Measurements from ENCODE around the gene KANK4.
"Not testable (repeated sequence)": the region's sequence is repeated elsewhere in the genome, so short reads cannot be mapped to it uniquely, and the experiment has no call there.

KANK4 gene

GRCh38 chr1:62233926-62234450 is 85.2 kb downstream of the KANK4 start:
- DNase-seq = no peak

- DNase-seq = no peak
Measured at GRCh38 chr1:62232871-62233278, 86.4 kb downstream of the KANK4 start.

DNA sequence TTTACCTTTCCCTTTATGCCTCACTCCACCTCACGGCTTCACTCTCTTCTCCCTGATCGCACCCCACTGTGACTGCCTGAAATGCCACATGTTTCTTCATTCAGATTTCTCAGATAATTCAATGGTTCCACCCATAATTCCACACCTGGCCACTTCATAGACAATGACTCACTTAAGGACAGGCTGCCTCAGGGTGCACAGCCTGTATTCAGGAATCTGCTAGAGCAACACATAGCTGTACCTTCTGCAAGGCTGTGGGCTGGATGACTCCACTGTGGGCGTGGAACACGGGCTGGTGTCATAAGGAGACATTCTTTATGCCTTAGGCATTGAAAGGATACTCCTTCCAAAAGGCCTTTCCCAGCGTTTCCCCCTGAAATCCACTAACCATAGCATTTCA is 88.5 kb downstream of the KANK4 start:
- DNase-seq = no peak

- DNase-seq = no peak
Measured at GRCh38 chr1:62229932-62230331, 89.3 kb downstream of the KANK4 start.

DNA sequence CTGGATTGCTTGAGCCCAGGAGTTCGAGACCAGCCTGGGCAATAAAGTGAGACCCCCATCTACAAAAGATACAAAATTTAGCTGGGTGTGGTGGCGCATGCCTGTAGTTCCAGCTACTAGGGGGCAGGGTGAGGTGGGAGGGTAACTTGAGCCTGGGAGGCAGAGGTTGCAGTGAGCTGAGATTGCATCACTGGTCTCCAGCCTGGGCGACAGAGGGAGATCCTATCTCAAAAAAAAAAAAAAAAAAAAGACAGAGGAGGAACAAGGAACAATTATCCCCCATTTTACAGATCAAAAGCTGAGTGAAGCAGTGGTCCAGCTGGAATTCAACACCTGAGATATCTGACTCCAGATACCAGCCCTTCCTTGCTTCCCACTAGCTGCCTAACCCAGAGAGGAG is 89.8 kb downstream of the KANK4 start:
- DNase-seq = no peak

- DNase-seq = no peak
Measured at GRCh38 chr1:62228883-62229187, 90.4 kb downstream of the KANK4 start.

DNA sequence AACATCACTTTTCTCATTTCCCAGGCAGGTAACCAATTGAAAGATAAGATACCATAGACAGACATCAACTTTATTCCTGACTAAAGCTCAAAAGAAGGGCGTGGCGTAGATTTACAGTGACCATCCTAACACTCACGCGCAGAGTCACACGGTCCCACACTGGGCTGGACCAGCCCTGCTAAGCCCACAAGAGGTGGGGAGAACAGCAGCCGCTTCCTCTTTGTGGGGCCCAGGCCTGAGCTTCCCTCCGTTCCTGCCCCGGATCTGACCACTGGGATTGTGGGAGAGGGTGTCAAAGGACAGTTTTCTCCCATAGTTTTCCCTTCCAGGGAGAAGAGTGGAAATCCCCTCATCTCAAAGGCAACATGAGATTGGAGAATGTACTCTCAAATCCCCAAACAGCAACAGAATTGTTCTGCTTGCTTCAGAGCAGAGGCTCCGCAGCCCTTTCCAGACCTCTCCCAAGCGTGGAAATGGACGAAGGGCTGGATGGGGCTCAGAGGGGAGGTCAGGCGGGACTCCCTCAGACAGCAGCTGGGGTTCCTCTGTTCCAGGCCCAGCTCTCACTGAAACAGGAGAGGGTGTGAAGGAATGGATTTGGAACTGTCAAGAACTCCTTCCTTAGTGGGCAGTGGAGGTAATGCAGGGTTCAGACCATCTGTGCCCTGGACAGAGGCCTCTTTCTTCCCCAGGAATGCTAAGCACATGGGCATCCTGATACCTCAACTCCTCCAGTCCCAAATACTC is 90.9 kb downstream of the KANK4 start:
- DNase-seq = no peak

DNA sequence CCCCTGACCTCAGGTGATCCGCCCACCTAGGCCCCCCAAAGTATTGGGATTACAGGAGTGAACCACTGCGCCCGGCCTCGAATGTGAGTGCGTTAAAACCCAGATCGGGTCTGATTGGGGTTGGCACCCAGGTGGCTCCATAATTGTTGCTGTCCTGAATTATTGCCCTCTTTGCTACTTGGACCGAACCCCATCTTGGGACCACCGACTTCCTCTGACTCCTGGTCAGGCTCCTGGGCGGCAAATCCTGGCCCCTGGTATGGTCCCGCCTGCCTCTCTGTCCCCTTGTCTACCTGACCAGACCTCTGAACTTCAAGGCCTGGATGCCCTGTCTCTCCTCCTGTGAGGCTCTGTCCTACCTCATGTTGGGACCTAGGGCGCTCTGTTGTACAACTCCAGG is 91.7 kb downstream of the KANK4 start:
- no peak for DNase-seq

DNA sequence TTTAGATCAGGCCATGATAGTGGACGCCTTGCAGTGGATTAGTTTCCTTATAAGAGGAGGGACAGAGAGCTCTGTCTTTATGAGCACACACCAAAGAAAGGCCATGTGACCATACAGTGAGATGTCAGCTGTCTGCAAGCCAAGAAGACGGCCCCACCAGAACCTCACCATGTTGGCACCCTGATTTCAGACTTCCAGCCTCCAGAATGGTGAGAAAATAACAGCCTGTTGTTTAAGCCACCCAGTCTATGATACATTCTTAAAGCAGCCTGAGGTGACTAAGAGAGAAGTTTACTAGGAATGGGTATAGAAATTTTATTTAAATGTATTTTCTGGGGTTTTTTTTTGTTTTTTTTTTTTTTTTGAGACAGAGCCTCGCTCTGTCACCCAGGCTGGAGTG is 95.1 kb downstream of the KANK4 start:
- DNase-seq = no peak

DNA sequence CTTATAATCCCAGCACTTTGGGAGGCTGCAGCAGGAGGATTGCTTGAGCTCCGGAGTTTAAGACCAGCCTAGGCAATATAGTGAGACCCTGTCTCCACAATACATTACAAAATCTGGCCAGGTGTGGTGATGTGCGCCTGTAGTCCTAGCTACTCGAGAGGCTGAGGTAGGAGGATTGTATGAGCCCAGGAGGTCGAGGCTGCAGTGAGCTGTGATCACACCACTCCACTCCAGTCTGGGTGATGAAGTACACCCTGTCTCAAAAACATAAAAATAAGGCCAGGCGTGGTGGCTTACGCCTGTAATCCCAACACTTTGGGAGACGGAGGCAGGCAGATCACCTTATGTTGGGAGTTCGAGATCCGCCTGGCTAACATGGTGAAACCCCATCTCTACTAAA is 96.9 kb downstream of the KANK4 start:
- no peak for DNase-seq

DNA sequence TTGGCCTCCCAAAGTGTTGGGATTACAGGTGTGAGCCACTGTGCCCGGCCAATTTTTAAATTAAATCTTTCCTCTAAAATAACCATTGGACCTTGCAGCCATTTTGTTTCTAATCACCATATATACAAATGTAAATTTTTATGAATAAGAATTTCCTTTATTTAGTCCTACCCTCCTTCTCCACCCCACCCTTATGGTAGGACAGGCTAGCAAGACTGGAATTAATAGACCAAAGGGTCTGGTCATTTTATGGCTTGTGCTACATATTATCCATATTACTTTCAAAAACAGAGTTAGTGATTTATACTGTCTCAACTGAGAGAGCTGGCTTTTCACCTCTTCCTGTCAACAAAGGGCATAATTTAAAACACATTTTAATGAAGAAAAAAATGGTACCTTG is 98.1 kb downstream of the KANK4 start:
- no peak for DNase-seq

GRCh38 chr1:62220456-62220855 is 98.8 kb downstream of the KANK4 start:
- DNase-seq = not testable (repeated sequence)

DNA sequence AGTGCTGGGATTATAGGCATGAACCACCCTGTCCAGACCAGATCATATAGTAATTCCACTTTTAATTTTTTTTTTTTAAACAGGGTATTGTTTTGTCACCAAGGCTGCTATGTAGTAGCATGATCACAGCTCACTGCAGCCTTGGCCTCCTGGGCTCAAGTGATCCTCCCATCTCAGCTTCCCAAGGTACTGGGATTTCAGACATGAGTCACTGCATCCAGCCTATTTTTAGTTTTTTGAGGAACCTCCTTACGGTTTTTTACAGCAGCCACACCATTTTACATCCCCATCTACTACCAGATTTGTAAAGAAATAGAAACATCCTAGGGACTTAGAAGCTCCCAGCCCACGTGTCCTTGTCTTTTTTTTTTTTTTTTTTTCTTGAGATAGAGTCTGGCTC is 100.6 kb downstream of the KANK4 start:
- DNase-seq = no peak

DNA sequence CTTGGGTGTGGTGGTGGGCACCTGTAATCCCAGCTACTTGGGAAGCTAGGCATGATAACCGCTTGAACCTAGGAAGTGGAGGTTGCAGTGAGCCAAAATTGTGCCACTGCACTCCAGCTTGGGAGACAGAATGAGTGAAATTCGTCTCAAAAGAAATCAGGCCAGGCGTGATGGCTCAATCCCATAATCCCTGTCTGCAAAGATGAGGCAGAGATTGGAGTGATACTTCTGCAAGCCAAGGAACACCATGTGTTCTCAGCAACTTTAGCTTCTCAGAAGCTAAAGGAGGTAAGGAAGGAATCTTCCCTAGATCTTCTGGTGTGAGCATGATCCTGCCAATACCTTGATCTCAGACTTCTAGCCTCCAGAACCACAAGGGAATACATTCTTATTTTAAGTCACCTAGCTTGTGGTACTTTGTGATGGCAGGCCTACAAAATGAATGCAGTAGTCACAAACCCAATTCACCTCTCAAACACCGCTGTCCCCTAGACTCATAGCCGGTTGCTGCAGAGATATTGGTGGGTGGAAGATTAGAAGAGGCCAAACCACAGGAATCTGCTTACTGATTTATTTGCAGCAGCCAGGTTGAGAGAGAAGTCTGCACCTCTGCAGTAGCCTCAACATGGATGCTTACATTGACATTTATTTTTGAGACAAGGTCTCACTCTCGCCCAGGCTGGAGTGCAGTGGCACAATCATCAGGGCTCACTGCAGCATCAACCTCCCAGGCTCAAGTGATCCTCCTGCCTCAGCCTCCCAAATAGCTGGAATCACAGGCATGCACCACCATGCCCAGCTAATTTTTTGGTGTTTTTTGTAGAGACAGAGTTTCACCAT is 105.9 kb downstream of the KANK4 start:
- no peak for DNase-seq

GRCh38 chr1:62212411-62212810 is 106.8 kb downstream of the KANK4 start:
- no peak for DNase-seq

GRCh38 chr1:62210960-62211359 is 108.3 kb downstream of the KANK4 start:
- DNase-seq = no peak

GRCh38 chr1:62209931-62210595 is 109.2 kb downstream of the KANK4 start:
- DNase-seq = no peak

GRCh38 chr1:62208970-62209369 is 110.3 kb downstream of the KANK4 start:
- DNase-seq = no peak

- no peak for DNase-seq
Measured at GRCh38 chr1:62208087-62208486, 111.1 kb downstream of the KANK4 start.

GRCh38 chr1:62207187-62207586 is 112.0 kb downstream of the KANK4 start:
- DNase-seq = no peak

- no peak for DNase-seq
Measured at GRCh38 chr1:62198781-62199125, 120.5 kb downstream of the KANK4 start.

DNA sequence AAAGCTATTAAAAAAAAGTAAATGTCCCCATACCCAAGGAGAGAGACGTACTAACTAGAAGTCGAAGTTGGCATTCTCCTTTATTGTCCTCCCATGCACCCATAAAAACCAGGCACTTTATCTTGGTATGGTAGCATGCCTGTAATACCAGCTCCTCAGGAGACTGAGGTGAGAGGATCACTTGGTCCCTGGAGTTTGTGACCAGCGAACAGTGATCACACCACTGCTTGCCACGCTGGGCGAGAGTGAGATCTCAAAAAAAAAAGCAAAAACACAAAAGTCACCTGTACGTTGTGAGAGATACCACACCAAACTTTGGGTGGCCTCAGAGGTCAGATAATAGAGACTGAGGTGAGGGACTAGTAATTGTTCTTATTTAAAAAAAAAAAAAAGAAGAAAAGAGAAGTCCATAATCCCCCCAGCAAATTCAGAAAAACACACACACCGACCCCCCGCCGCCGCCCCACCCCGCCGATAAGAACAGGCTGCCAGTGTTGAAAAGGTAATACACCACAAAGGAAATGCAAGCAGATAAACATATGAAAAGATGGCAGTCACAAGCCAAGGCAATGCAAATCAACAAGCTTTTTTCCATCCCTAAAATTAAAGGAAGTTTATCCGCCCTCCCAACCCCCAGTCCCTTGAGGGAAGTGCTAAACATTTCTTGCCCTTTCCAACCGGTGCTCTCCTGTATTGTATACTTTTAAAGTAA is 121.0 kb downstream of the KANK4 start:
- no peak for DNase-seq

DNA sequence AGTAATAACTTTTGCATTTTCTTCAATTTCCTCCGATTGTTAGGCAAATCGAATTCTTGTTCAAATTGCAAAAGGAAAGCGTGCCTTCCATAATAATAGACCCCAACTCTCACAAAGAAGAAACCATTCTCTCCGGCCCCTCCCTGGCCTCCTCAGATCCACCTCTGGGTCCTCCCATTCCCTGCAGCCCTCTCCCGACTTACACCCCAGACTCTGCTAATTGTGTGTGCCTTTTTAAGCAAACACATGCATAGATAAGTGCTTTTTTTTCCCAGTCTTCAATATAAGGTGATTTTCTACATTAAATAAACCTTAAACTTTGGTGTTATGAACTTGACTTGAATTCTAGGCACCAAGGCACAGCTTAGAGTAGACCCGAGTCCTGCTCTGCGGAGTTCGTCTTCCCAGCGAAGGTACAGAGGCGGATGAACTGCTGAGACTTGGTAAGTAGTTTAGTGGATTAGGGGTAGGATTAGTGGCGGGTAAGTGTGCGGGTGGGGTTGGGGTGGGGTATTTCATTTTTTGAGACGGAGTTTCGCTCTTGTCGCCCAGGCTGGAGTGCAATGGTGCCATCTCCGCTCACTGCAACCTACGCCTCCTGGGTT is 123.0 kb downstream of the KANK4 start:
- DNase-seq = no peak

Measured in stimulated activated naive CD4-positive, alpha-beta T cell treated with Interleukin-2 at 50 U/mL for 16 hours (primary cell).